IMR-90 (cell line): ENCODE measurements around the gene CCDC63. TPM values are rescaled to one million over a fixed set of nuclear protein-coding genes. Genes with fewer than 3 reads are reported as not detected.

ENCODE experiments used
- ATAC-seq: fragments of 200-7000 bp; cut with Tn5 transposase; 2 replicates; pipeline ENCODE4 v1.9.1; 2020; ENCODE audit warnings: low read depth, mild to moderate bottlenecking, moderate library complexity
- BruUV-seq: library from RNA; stranded (reverse); fragments of 400-500 nt; replicated peaks from 2 replicates; lab custom pipeline; 2021; lab: Mats Ljungman, UMichigan
- CTCF ChIA-PET: fragments of 300-600 bp; formaldehyde crosslinking; extraction: SDS; loops from one replicate; lab custom pipeline; 2021; ENCODE audit warnings: antibody characterized with exemption; lab: Yijun Ruan, JAX
- POLR2A ChIA-PET: fragments of 300-600 bp; sonication (Branson Sonifier 250); formaldehyde crosslinking; loops from one replicate; lab custom pipeline; 2022; ENCODE audit warnings: antibody characterized with exemption; ENCODE audit not compliant: unreplicated experiment; lab: Charles Lee
- DNase-seq: peaks from one replicate; pipeline ENCODE4 v3.0.0; 2013
- H2AFZ ChIP-seq: replicated peaks from 2 replicates; pipeline ENCODE3; 2013; ENCODE audit warnings: low read length, mild to moderate bottlenecking; ENCODE audit not compliant: poor library complexity
- H2AK5ac ChIP-seq: 2 replicates; pipeline ENCODE4 v1.6.1; 2013; ENCODE audit warnings: low read depth, low read length, inconsistent platforms
- H2AK9ac ChIP-seq: replicated peaks from 2 replicates; pipeline ENCODE3; 2013; ENCODE audit warnings: mild to moderate bottlenecking, low read depth, low read length, moderate library complexity; ENCODE audit not compliant: poor library complexity
- H2BK120ac ChIP-seq: 2 replicates; pipeline ENCODE4 v1.6.1; 2013; ENCODE audit warnings: low read depth, low read length, inconsistent platforms
- H2BK15ac ChIP-seq: 3 replicates; pipeline ENCODE4 v1.6.1; 2013; ENCODE audit warnings: low read depth, low read length, inconsistent platforms
- H2BK20ac ChIP-seq: 2 replicates; pipeline ENCODE4 v1.6.1; 2013; ENCODE audit warnings: low read depth, mild to moderate bottlenecking, inconsistent platforms, low read length, moderate library complexity
- H2BK5ac ChIP-seq: 2 replicates; pipeline ENCODE4 v1.6.1; 2013; ENCODE audit warnings: mild to moderate bottlenecking, low read depth, low read length, inconsistent platforms; ENCODE audit not compliant: poor library complexity, severe bottlenecking
- H3K14ac ChIP-seq: replicated peaks from 2 replicates; pipeline ENCODE4 v1.6.1; 2013; ENCODE audit warnings: low read depth, low read length, inconsistent platforms
- H3K18ac ChIP-seq: 2 replicates; pipeline ENCODE4 v1.6.1; 2013; ENCODE audit warnings: low read depth, low read length, control low read depth
- H3K23ac ChIP-seq: 2 replicates; pipeline ENCODE4 v1.6.1; 2013; ENCODE audit warnings: low read depth, low read length, inconsistent platforms
- H3K27ac ChIP-seq: 2 replicates; pipeline ENCODE4 v1.5.1; 2013; ENCODE audit warnings: mild to moderate bottlenecking, control low read depth, low read length; ENCODE audit not compliant: insufficient read depth
- H3K27me3 ChIP-seq: 2 replicates; pipeline ENCODE4 v1.6.1; 2013; ENCODE audit warnings: low read length; ENCODE audit not compliant: control insufficient read depth, insufficient read depth
- H3K36me3 ChIP-seq: 2 replicates; pipeline ENCODE4 v1.6.1; 2013; ENCODE audit warnings: low read length, mixed read lengths; ENCODE audit not compliant: control insufficient read depth, insufficient read depth
- H3K4ac ChIP-seq: 2 replicates; pipeline ENCODE4 v1.6.1; 2013; ENCODE audit warnings: low read depth, low read length, inconsistent platforms
- H3K4me1 ChIP-seq: 2 replicates; pipeline ENCODE4 v1.6.1; 2013; ENCODE audit warnings: low read length, mixed read lengths; ENCODE audit not compliant: control insufficient read depth, insufficient read depth
- H3K4me2 ChIP-seq: 2 replicates; pipeline ENCODE4 v1.6.1; 2013; ENCODE audit warnings: low read depth, mild to moderate bottlenecking, control low read depth, low read length, moderate library complexity
- H3K4me3 ChIP-seq: 2 replicates; pipeline ENCODE4 v1.5.1; 2013; ENCODE audit warnings: low read depth, mild to moderate bottlenecking, control low read depth, low read length, moderate library complexity; ENCODE audit not compliant: insufficient read depth
- H3K56ac ChIP-seq: 2 replicates; pipeline ENCODE4 v1.6.1; 2013; ENCODE audit warnings: low read length, inconsistent platforms; ENCODE audit not compliant: insufficient read depth; ENCODE audit errors: extremely low read depth
- H3K79me1 ChIP-seq, 2 experiments: 2 replicates each; pipeline ENCODE4 v1.6.1; 2013; ENCODE audit warnings: low read length in 2 of 2, inconsistent platforms in 1 of 2, low read depth in 1 of 2
- H3K9ac ChIP-seq: 2 replicates; pipeline ENCODE4 v1.6.1; 2013; ENCODE audit warnings: low read depth, low read length, control low read depth
- H3K9me1 ChIP-seq: 2 replicates; pipeline ENCODE4 v1.6.1; 2013; ENCODE audit warnings: low read length, inconsistent platforms; ENCODE audit not compliant: insufficient read depth
- H3K9me3 ChIP-seq: 2 replicates; pipeline ENCODE4 v1.6.1; 2013; ENCODE audit warnings: low read length; ENCODE audit not compliant: control insufficient read depth, insufficient read depth
- H4K20me1 ChIP-seq: 2 replicates; pipeline ENCODE4 v1.6.1; 2013; ENCODE audit warnings: low read length, inconsistent platforms; ENCODE audit not compliant: insufficient read depth
- H4K5ac ChIP-seq: 2 replicates; pipeline ENCODE4 v1.6.1; 2013; ENCODE audit warnings: mild to moderate bottlenecking, low read depth, low read length, control low read depth
- H4K8ac ChIP-seq, 2 experiments: 2 replicates each; pipeline ENCODE4 v1.6.1; 2013; ENCODE audit warnings: low read depth in 2 of 2, low read length in 2 of 2, control low read depth in 1 of 2, inconsistent platforms in 1 of 2
- H4K91ac ChIP-seq: 2 replicates; pipeline ENCODE4 v1.6.1; 2013; ENCODE audit warnings: low read depth, low read length, inconsistent platforms; ENCODE audit not compliant: insufficient read depth
- BHLHE40 ChIP-seq: fragments of 150-350 bp; IDR thresholded peaks from 2 replicates; pipeline ENCODE4 v1.6.1; 2016; ENCODE audit warnings: mild to moderate bottlenecking, low read depth, low read length
- CEBPB ChIP-seq: IDR thresholded peaks from 2 replicates; pipeline ENCODE4 v1.6.1; 2012; ENCODE audit warnings: low read depth, low read length, improper control_type of control experiment
- FOS ChIP-seq: fragments of 150-350 bp; IDR thresholded peaks from 2 replicates; pipeline ENCODE4 v1.6.1; 2016; ENCODE audit warnings: low read depth, low read length
- MAFK ChIP-seq: IDR thresholded peaks from 2 replicates; pipeline ENCODE4 v1.6.1; 2012; ENCODE audit warnings: low read depth, low read length, improper control_type of control experiment
- MAZ ChIP-seq: IDR thresholded peaks from 2 replicates; pipeline ENCODE4 v1.6.1; 2012; ENCODE audit warnings: low read depth, mild to moderate bottlenecking, low read length, improper control_type of control experiment, moderate library complexity, borderline replicate concordance
- MXI1 ChIP-seq: IDR thresholded peaks from 2 replicates; pipeline ENCODE4 v1.6.1; 2012; ENCODE audit warnings: low read depth, mild to moderate bottlenecking, low read length, moderate library complexity, borderline replicate concordance
- NFE2L2 ChIP-seq: fragments of 150-350 bp; IDR thresholded peaks from 2 replicates; pipeline ENCODE4 v1.6.1; 2016; ENCODE audit warnings: low read depth, mild to moderate bottlenecking, low read length
- POLR2A ChIP-seq: IDR thresholded peaks from 2 replicates; pipeline ENCODE4 v1.6.1; 2012; ENCODE audit warnings: mild to moderate bottlenecking, low read depth, low read length
- RFX5 ChIP-seq: IDR thresholded peaks from 2 replicates; pipeline ENCODE4 v1.8.0; 2012; ENCODE audit warnings: low read depth, mild to moderate bottlenecking, low read length, moderate library complexity
- SMC3 ChIP-seq: fragments of 150-350 bp; IDR thresholded peaks from 2 replicates; pipeline ENCODE4 v1.6.1; 2016; ENCODE audit warnings: low read depth, mild to moderate bottlenecking, antibody characterized with exemption, low read length, moderate library complexity
- WGBS, 2 experiments: methylation state at CpG; one replicate each; pipeline versions ENCODE4 v1.1.5 to v1.1.7; 2013; ENCODE audit warnings: missing lambda C conversion rate in 2 of 2; ENCODE audit not compliant: insufficient read length in 1 of 2; ENCODE audit errors: extremely low coverage in 2 of 2; 5-methylcytosine and 5-hydroxymethylcytosine counted together
- dilution Hi-C: fragments of 300-500 bp; cut with HindIII; formaldehyde crosslinking; loops from one replicate; pipeline ENCODE4 v1.14.3; 2018; ENCODE audit warnings: low sequenced_read_pairs; ENCODE audit not compliant: unreplicated experiment
- in situ Hi-C: fragments of 300-500 bp; cut with MboI; formaldehyde crosslinking; loops from 3 replicates; pipeline ENCODE4 v1.14.3; 2019; ENCODE audit warnings: low sequenced_read_pairs, inconsistent platforms, mixed read lengths
- intact Hi-C: fragments of 100-400 bp; cut with micrococcal nuclease; formaldehyde crosslinking; loops from 2 replicates; pipeline ENCODE4 v1.10.0; 2022
- polyA plus RNA-seq, 3 experiments: library from polyadenylated mRNA; depleted of rRNA; stranded (reverse); fragments of >200 nt; gene quantifications; 2 replicates each; pipeline ENCODE4 v1.2.3, GENCODE V29; 2012; ENCODE audit warnings: low replicate concordance in 1 of 3
- total RNA-seq: library from RNA; depleted of rRNA; stranded (reverse); fragments of >200 nt; gene quantifications from 2 replicates; pipeline ENCODE4 v1.2.3, GENCODE V29; 2012
- TF ChIP-seq, protein P1 (sequence below): fragments of 150-350 bp; IDR thresholded peaks from 2 replicates; pipeline ENCODE4 v1.6.1; 2016; ENCODE audit warnings: low read depth, mild to moderate bottlenecking, low read length, moderate library complexity, borderline replicate concordance
- TF ChIP-seq, protein P2 (sequence below): fragments of 150-350 bp; IDR thresholded peaks from 2 replicates; pipeline ENCODE4 v1.6.1; 2017; ENCODE audit warnings: mild to moderate bottlenecking, antibody characterized with exemption, low read length, low read depth

Gene CCDC63
- total and polyA plus RNA-seq, 2 of the 4 experiments (the other 2 are of a cell fraction) = not detected

DNA sequence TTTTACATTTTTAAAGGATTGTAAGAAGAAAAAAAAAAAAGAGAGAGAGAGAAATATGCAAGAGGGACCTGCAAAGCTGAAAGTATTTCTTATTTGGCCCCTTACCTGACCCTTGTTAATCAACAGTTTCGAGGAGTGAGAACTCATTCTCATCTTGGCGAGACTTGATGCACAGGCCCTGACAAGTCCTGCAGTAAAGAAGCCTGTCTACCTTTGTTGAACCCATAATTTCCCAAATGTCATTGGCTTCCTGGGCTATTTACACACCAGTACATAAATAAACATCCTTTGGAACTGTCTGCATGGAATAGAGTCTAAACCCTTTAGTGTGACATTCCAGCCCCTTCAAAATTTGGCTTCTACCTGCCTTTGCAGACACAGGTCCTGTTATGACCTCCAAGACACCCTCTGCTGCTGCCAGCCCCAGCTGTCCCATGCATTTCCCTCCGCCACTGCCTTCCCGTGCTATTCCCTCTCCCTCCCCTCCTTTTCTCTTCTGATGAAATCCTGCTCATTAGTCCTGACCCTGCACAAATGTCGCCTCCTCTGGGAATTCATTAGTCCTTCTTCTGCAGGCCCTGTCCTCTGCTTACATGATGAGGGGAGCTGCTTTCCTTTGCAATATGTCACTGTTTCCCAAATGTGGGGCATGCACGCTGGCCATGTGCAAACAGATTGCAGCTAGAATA, 38.5 kb downstream of the CCDC63 start (continued):
- TF ChIP-seq, protein P1, sequence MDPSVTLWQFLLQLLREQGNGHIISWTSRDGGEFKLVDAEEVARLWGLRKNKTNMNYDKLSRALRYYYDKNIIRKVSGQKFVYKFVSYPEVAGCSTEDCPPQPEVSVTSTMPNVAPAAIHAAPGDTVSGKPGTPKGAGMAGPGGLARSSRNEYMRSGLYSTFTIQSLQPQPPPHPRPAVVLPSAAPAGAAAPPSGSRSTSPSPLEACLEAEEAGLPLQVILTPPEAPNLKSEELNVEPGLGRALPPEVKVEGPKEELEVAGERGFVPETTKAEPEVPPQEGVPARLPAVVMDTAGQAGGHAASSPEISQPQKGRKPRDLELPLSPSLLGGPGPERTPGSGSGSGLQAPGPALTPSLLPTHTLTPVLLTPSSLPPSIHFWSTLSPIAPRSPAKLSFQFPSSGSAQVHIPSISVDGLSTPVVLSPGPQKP = no peak

DNA sequence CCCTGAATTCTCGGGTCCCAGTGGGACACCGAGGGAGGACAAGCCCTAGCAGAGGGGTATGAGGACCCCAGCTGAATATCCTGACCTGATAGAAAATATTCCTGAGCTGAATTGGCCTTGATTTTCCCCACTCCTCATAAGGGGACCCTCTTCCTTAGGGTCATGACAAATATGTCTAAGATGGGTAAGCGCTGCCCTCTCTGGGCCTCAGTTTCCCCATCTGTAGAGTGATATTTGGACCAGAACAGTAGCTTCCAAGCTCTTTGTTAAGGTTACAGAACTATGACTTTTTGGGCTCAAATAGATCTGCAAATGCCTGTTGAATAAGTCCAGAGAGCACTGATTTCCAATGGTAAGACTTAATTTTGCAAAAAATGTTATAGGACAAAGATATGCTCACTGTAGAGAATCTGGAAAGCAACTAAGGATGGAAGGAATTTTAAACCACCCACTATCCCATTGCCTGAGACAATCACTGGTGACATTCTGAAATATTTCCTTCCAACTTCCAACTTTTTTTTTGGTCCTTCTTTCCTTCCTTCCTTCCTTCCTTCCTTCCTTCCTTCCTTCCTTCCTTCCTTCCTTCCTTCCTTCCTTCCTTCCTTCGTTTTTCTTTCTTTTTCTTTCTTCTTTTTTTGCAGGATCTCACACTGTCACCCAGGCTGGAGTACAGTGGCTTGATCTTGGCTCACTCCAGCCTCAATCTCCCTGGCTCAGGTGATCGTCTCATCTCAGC, 41.6 kb downstream of the CCDC63 start:
- Histone ChIP-seq H3K27me3 (no peaks in the 10 kb centered on the region), H3K4ac (no peak overlapping the region), H2BK20ac (no peak overlapping the region), H3K23ac (no peak overlapping the region), H2BK5ac (no peak overlapping the region), H3K4me3 (no peak overlapping the region), H3K4me2 (no peak overlapping the region), H3K9me3 (no peaks in the 10 kb centered on the region), H3K79me1 (no peaks in the 10 kb centered on the region), H4K20me1 (no peaks in the 10 kb centered on the region), H3K9ac (no peak overlapping the region), H3K27ac (no peak overlapping the region), H3K36me3 (no peaks in the 10 kb centered on the region), H3K18ac (no peak overlapping the region), H2AFZ (peak overlapping the region; percentile 79), H3K9me1 (no peaks in the 10 kb centered on the region), H3K56ac (no peak overlapping the region), H4K8ac (no peak overlapping the region), H2AK5ac (no peak overlapping the region), H4K91ac (no peak overlapping the region), H2AK9ac (no peak overlapping the region), H3K14ac (no peak overlapping the region), H2BK120ac (no peak overlapping the region), H2BK15ac (no peak overlapping the region), H4K5ac (no peak overlapping the region), H3K4me1 (no peaks in the 10 kb centered on the region)
- dilution Hi-C loops (no loop called here), intact Hi-C loops (loop anchor here (1.0 to 5.0 kb wide), 5 partner anchors 145 to 438 kb away; partner anchors contain the start of genes ARPC3, RAD9B and VPS29), in situ Hi-C loops (loop anchor here (10.0 kb wide), 1 partner anchor 274 kb away; the partner anchor contains the start of gene TCTN1)
- no TSS peak for BruUV-seq
- POLR2A ChIA-PET = no interaction called here
- TF ChIP-seq POLR2A = no peak
- no peak for TF ChIP-seq SMC3
- no peak for TF ChIP-seq FOS
- no peak for TF ChIP-seq RFX5
- TF ChIP-seq CEBPB = no peak
- no peak for TF ChIP-seq MAZ
- TF ChIP-seq, protein P2, sequence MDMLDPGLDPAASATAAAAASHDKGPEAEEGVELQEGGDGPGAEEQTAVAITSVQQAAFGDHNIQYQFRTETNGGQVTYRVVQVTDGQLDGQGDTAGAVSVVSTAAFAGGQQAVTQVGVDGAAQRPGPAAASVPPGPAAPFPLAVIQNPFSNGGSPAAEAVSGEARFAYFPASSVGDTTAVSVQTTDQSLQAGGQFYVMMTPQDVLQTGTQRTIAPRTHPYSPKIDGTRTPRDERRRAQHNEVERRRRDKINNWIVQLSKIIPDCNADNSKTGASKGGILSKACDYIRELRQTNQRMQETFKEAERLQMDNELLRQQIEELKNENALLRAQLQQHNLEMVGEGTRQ = no peak
- no peak for TF ChIP-seq MXI1
- TF ChIP-seq, protein P1 = no peak
- no peak for TF ChIP-seq NFE2L2
- no peak for TF ChIP-seq MAFK
- no peak for TF ChIP-seq BHLHE40
- WGBS, 2 experiments = no CpG with 5 or more reads among the region's 5 CpGs
- ATAC-seq (no peak), DNase-seq (no peak)
- CTCF ChIA-PET = interaction anchor here (0.7 to 1.4 kb wide), 6 partner anchors 8 to 410 kb away, joined by 3 to 5 read pairs (median 4); no protein-coding TSS in a partner anchor
